DMS79 (cell line): ENCODE measurements around the gene LRRC9.
A peak's percentile ranks its signal among the peaks of the same experiment; 100 is the strongest.
"Not testable (repeated sequence)": the region's sequence is repeated elsewhere in the genome, so short reads cannot be mapped to it uniquely, and the experiment has no call there.

Experiments
- DNase-seq: peaks from one replicate; lab custom pipeline; 2025; lab: John Stamatoyannopoulos, UW

The LRRC9 gene

GRCh38 chr14:59957890-59958289 lies 37.9 kb downstream of the LRRC9 start:
- DNase-seq = not testable (repeated sequence)

DNA sequence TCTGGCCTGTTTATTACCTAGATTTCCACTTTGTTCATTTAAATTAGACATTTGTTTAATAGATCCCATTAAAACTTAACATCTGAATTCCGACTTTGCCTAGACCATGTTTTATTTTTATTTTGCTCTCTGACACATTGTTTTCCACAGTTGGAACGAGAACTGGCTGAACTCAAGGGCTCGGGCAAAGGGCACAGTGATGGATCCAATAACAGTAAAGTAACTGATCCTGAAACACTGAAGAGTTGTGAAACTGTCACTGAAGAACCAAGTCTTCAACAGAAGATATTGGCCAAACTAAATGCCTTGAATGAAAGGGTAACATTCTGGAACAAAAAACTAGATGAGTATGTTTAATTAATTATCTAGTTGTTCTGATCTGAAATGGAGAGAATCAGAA lies 39.7 kb downstream of the LRRC9 start:
- DNase-seq = no peak

- DNase-seq = no peak
Observed at GRCh38 chr14:59961518-59962062, 41.6 kb downstream of the LRRC9 start.

DNA sequence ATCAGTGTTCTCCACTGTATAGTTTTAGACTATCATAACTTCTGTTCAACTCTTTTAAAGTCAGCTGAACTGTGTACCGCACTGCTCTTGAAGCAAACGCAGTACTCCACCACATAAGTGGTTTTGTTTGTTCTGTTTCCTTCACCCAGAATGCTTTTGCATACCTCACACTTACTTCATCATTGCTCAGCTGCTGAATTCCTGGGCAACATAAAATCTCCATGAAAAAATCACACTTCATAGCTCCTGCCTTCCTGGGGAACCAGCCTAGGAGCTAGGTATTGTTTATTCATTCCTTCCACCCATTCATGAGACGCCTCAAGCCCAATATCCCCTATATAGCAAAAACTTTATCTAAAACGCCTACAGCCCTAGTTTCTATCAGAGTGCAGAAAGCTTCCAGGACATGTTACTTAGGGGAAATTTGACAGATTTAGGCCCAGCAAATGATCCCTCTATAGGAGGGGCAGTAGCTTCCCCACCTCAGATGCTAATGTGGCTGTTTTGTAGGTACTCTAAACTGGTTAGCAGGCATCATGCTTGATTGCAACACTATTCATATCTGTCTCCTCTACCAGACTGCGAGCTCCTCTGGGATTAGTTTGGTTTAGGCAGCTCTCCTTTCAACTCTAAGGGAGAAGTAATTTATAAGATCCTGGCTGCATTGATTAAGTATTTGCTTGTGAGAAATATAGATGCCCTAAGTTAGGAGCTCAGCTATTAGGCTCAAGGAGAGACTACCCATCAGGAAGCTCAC lies 44.5 kb downstream of the LRRC9 start:
- no peak for DNase-seq

GRCh38 chr14:59969319-59969718 lies 49.4 kb downstream of the LRRC9 start:
- no peak for DNase-seq

- DNase-seq = no peak
Observed at GRCh38 chr14:59981564-59981963, 61.6 kb downstream of the LRRC9 start.

- no peak for DNase-seq
Observed at GRCh38 chr14:59983048-59983447, 63.1 kb downstream of the LRRC9 start.

- DNase-seq = no peak
Observed at GRCh38 chr14:59986556-59987059, 66.7 kb downstream of the LRRC9 start.

DNA sequence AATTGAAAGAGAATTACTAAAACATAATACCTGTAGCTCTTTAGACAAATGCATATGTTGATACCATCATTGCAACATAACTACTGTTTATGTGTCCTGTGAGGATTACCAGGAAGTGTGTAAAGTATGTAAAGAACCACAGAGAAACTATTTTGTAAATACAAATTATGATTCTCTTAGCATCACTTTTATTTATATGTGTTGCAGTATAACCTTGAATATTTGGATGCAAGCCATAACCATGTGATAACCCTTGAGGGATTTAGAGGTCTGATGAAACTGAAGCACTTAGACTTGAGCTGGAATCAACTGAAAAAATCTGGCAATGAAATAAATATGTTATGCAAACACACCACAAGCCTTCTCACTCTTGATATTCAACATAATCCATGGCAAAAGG lies 77.5 kb downstream of the LRRC9 start:
- peak; percentile 53 for DNase-seq

- DNase-seq = no peak
Observed at GRCh38 chr14:59997966-59998365, 78.0 kb downstream of the LRRC9 start.

DNA sequence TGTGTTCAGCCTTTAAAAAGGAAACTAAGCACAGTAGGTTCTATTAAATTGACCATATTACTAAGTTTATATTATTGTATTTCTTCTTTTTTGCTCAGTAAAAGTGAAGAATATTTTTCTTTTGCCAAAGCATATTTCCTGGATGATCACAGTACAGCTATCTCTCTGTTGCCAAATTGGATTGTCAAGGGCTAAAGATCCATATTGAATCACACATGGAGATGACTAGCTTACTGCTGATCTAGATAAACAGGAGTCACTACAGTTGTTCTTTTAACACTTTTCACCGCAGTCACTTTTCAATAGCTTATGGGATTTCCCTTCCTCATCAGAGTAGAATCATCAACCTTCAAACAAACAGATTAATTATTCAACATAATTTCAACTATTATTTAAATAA lies 78.6 kb downstream of the LRRC9 start:
- DNase-seq = no peak

DNA sequence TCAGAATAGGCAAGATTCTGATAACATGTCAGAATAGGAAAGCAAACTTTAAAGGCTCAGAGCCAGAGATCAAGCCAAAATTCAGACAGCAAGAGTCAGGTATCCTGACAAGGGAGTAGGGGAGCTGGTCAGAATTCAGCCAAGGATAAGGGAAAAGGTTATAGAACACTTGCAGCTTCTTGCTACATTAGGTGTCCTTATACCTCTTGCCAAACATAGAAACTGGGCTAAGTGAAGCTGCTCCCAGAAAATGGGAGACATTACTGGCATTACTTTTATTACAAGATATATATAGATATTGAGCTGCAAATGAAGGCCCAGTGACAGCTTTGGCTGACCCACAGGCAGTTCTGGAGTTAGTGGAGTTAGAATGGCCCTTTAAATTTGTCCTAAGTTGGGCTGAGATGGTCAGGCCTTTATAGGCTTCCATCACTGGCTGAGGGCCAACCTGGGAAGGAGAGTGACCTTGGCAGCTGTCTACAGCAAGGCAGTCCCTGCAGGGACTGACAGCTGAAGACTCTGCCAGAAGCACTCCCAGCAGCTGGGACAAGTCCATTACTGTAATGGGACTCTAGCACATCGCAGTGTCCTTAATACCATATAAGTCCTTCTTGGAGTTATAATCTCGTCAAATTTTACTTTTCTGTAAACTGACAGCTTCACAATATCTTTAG lies 83.0 kb downstream of the LRRC9 start:
- no peak for DNase-seq

DNA sequence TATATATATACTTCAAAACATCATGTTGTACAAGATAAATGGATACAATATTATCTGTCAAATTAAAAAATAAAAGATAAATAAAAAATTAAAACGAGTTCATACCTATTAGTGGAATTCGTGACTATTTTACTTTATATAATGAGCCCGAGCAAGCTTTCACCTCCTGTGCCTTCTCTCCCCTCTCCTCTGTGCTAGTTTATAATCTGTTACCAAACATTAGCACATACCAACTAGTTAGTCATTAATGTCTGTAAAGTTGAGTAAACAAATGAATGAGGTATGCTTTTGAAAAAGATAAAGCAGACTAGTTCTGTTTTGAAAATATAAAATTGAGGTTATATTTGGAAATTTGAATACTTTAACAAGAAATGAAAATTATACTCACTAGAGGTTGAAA lies 84.0 kb downstream of the LRRC9 start:
- no peak for DNase-seq

- DNase-seq = no peak
Observed at GRCh38 chr14:60008042-60008441, 88.1 kb downstream of the LRRC9 start.

- DNase-seq = not testable (repeated sequence)
Observed at GRCh38 chr14:60010263-60010662, 90.3 kb downstream of the LRRC9 start.

- DNase-seq = no peak
Observed at GRCh38 chr14:60014402-60014801, 94.5 kb downstream of the LRRC9 start.

- DNase-seq = no peak
Observed at GRCh38 chr14:60021619-60022018, 101.7 kb downstream of the LRRC9 start.

DNA sequence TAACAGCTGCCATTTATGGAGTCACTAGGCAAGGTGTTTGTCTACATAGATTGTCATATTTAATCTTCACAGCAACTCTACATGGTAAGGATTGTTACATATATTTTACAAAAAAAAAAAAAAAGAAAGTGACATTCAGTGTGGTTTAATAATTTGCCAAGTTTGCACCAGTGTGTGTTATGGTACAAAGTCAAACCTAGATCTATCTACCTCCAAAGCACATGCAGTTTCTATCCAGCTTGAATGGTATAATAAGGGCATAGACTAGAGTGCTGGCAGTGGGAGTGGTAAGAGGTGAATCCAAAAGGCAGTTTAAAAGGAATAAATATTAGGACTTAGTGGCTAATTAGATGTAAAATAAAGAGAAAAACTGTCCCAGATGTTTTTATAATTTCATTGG lies 105.6 kb downstream of the LRRC9 start:
- DNase-seq = no peak

DNA sequence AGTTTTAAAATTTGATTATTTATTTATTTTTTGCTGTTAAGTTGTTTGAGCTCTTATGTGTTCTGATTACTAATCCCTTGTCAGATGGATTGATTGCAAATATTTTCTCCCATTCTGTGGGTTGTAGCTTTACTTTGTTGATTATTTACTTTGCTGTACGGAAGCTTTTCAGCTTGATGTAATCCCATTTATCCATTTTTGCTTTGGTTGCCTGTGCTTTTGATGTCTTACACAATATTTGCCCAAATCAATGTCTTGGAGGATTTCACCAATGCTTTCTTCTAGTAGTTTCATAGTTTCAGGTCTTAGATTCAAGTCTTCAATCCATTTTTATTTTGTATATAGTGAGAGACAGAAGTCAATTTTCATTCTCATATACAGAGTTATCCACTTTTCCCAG lies 115.2 kb downstream of the LRRC9 start:
- DNase-seq = no peak

- DNase-seq = not testable (repeated sequence)
Observed at GRCh38 chr14:60047976-60048375, 128.0 kb downstream of the LRRC9 start.

- no peak for DNase-seq
Observed at GRCh38 chr14:60051721-60052221, 131.8 kb downstream of the LRRC9 start.

DNA sequence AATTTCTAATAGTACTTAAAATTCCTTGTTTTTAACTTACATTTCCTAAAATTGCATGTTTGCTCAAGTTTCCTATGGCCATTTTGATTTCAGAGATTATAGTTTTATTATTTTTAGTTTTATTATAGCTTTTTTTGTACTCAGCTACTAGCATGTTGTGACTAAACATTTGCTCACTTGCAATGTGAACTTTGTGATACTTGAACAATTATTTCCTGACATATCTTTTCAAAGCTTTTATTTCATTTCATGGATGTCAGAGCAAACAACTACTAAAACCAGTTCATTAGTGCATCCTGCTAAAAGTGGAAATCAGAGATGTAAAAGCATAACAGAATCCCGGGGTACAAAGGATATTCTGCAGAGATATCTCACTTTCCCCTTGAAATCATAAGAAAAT lies 138.1 kb downstream of the LRRC9 start:
- no peak for DNase-seq

GRCh38 chr14:60061371-60061770 lies 141.4 kb downstream of the LRRC9 start:
- no peak for DNase-seq
